Kidney epithelial cell (primary cell): ENCODE results near the gene S100A16. TPM values are rescaled to one million over a fixed set of nuclear protein-coding genes. Genes with fewer than 3 reads are reported as not detected.
"Not testable (repeated sequence)": the region's sequence is repeated elsewhere in the genome, so short reads cannot be mapped to it uniquely, and the experiment has no call there.

Experiments
- DNase-seq: peaks from one replicate; pipeline ENCODE4 v3.0.0-alpha.2; 2010; ENCODE audit warnings: low read depth
- H3K27me3 ChIP-seq: 2 replicates; pipeline ENCODE4 v1.6.0; 2011; ENCODE audit warnings: low read length; ENCODE audit not compliant: control insufficient read depth, insufficient read depth
- H3K36me3 ChIP-seq: 2 replicates; pipeline ENCODE4 v1.5.1; 2011; ENCODE audit warnings: low read length; ENCODE audit not compliant: control insufficient read depth, insufficient read depth
- H3K4me3 ChIP-seq: 2 replicates; pipeline ENCODE4 v1.5.1; 2011; ENCODE audit warnings: low read depth, mild to moderate bottlenecking, control low read depth, low read length
- CTCF ChIP-seq: IDR thresholded peaks from 2 replicates; pipeline ENCODE4 v1.5.1; 2011; ENCODE audit warnings: mild to moderate bottlenecking, moderate library complexity, low read length, control low read depth, inconsistent platforms; ENCODE audit not compliant: insufficient read depth, poor library complexity, severe bottlenecking
- total RNA-seq: library from RNA; depleted of rRNA; stranded (reverse); fragments of >200 nt; gene quantifications from 2 replicates; pipeline ENCODE4 v1.2.3, GENCODE V29; 2015

Gene S100A16
- total RNA-seq, 1 donor from 2014 or later, result 480 TPM

GRCh38 chr1:153566414-153567371 lies 46.2 kb downstream of the S100A16 start:
- DNase-seq, result peak; percentile 97
- no peaks in the 10 kb centered on the region for H3K36me3 ChIP-seq
- no peaks in the 10 kb centered on the region for H3K27me3 ChIP-seq
- no peak for TF ChIP-seq CTCF
- H3K4me3 ChIP-seq, result no peak overlapping the region

GRCh38 chr1:153565529-153566374 lies 47.2 kb downstream of the S100A16 start, which contains the start of gene S100A2:
Gene S100A2, minus strand, starts transcription at chr1:153565844. Its CDS starts 1,967 bp downstream, at chr1:153563877.
- DNase-seq, result peak; percentile 94
- no peak within 1 kb of the TSS for H3K4me3 ChIP-seq

GRCh38 chr1:153563991-153564390 lies 48.9 kb downstream of the S100A16 start:
- no peaks in the 10 kb centered on the region for H3K27me3 ChIP-seq

More at GRCh38 chr1:153565529-153566374, 47.2 kb downstream of the S100A16 start, which contains the start of gene S100A2:
- no peak for TF ChIP-seq CTCF
- no peaks in the 10 kb centered on the region for H3K36me3 ChIP-seq
- no peaks in the 10 kb centered on the region for H3K27me3 ChIP-seq

GRCh38 chr1:153563483-153563901 lies 49.4 kb downstream of the S100A16 start:
- Histone ChIP-seq H3K4me3 (no peak overlapping the region), H3K36me3 (no peaks in the 10 kb centered on the region), H3K27me3 (no peaks in the 10 kb centered on the region)
- no peak for TF ChIP-seq CTCF
- no peak for DNase-seq

More at GRCh38 chr1:153563991-153564390, 48.9 kb downstream of the S100A16 start:
- no peak overlapping the region for H3K4me3 ChIP-seq
- no peak for TF ChIP-seq CTCF
- H3K36me3 ChIP-seq, result no peaks in the 10 kb centered on the region
- DNase-seq, result no peak

- DNase-seq, H3K27me3 ChIP-seq, H3K36me3 ChIP-seq, H3K4me3 ChIP-seq: not testable (repeated sequence)
Observed at GRCh38 chr1:153562021-153562420, 50.9 kb downstream of the S100A16 start.
